ENCODE results near the gene DAGLB. TPM values are rescaled to one million over a fixed set of nuclear protein-coding genes. Genes with fewer than 3 reads are reported as not detected.

Gene DAGLB
- total RNA-seq, 2 experiments from 2014 or later, result 12.4 to 19.5 TPM

GRCh38 chr7:6478186-6478585 lies 30.4 kb upstream of the DAGLB start:
- Histone ChIP-seq H3K4me1 (ENCODE audit: insufficient read depth, low read length, poor library complexity, severe bottlenecking) (peaks cover 46% of the 10 kb centered on the region), H4K20me1 (ENCODE audit: insufficient read depth, low read length) (peaks cover 37% of the 10 kb centered on the region), H3K4me2 (ENCODE audit: low read length) (peak overlapping the region; percentile 44), H3K9me3 (ENCODE audit: low read length) (no peaks in the 10 kb centered on the region), H2AFZ (ENCODE audit: low read length) (no peak overlapping the region), H3K27ac (ENCODE audit: low read depth, low read length, poor library complexity, severe bottlenecking) (no peak overlapping the region), H3K9me2 (ENCODE audit: insufficient read depth, low read length) (no peaks in the 10 kb centered on the region), H3K36me3 (ENCODE audit: insufficient read depth, low read length) (peaks cover 76% of the 10 kb centered on the region), H3K79me2 (ENCODE audit: insufficient read depth, low read depth, low read length) (peaks cover 98% of the 10 kb centered on the region), H3K4me3 (ENCODE audit: low read depth, low read length, poor library complexity, severe bottlenecking) (no peak overlapping the region)
- TF ChIP-seq CTCF (conservative IDR thresholded peaks at IDR 0.05; ENCODE audit: low read length), result no peak
- no peak for TF ChIP-seq EZH2phosphoT487 (IDR thresholded peaks at IDR 0.05; ENCODE audit: borderline replicate concordance, low read depth, low read length)
- intact Hi-C loops (cut with micrococcal nuclease; ENCODE audit: unreplicated experiment), result no loop called here
- POLR2A ChIA-PET, result no interaction called here
- DNase-seq (ENCODE audit: low spot score), result peak; percentile 18
- no TSS peak for BruUV-seq (replicated peaks)
- CTCF ChIA-PET (ENCODE audit: unreplicated experiment), result no interaction called here

- ChIA-PET CTCF (ENCODE audit: unreplicated experiment) (no interaction called here), POLR2A (interaction anchor here (0.7 to 1.8 kb wide), 3 partner anchors 10 to 72 kb away, joined by 3 to 7 read pairs (median 3); no protein-coding TSS in a partner anchor)
- TF ChIP-seq CTCF (conservative IDR thresholded peaks at IDR 0.05; ENCODE audit: low read length), result no peak
- no peak for TF ChIP-seq EZH2phosphoT487 (IDR thresholded peaks at IDR 0.05; ENCODE audit: borderline replicate concordance, low read depth, low read length)
- DNase-seq (ENCODE audit: low spot score), result no peak
- no peak overlapping the region for H2AFZ ChIP-seq (ENCODE audit: low read length)
- peaks cover 89% of the 10 kb centered on the region for H3K79me2 ChIP-seq (ENCODE audit: insufficient read depth, low read depth, low read length)
- intact Hi-C loops (cut with micrococcal nuclease; ENCODE audit: unreplicated experiment), result no loop called here
- H4K20me1 ChIP-seq (ENCODE audit: insufficient read depth, low read length), result peaks cover 31% of the 10 kb centered on the region
- peaks cover 85% of the 10 kb centered on the region for H3K36me3 ChIP-seq (ENCODE audit: insufficient read depth, low read length)
- no peak overlapping the region for H3K4me2 ChIP-seq (ENCODE audit: low read length)
- H3K27ac ChIP-seq (ENCODE audit: low read depth, low read length, poor library complexity, severe bottlenecking), result no peak overlapping the region
- peaks cover 40% of the 10 kb centered on the region for H3K4me1 ChIP-seq (ENCODE audit: insufficient read depth, low read length, poor library complexity, severe bottlenecking)
- H3K9me3 ChIP-seq (ENCODE audit: low read length), result no peaks in the 10 kb centered on the region
- no peaks in the 10 kb centered on the region for H3K9me2 ChIP-seq (ENCODE audit: insufficient read depth, low read length)
- no TSS peak for BruUV-seq (replicated peaks)
- H3K4me3 ChIP-seq (ENCODE audit: low read depth, low read length, poor library complexity, severe bottlenecking), result no peak overlapping the region
Measured at GRCh38 chr7:6477318-6477660, 29.5 kb upstream of the DAGLB start.

GRCh38 chr7:6476596-6477317 lies 29.0 kb upstream of the DAGLB start:
- intact Hi-C loops (cut with micrococcal nuclease; ENCODE audit: unreplicated experiment), result no loop called here
- Histone ChIP-seq H3K4me2 (ENCODE audit: low read length) (no peak overlapping the region), H4K20me1 (ENCODE audit: insufficient read depth, low read length) (peaks cover 29% of the 10 kb centered on the region), H3K27ac (ENCODE audit: low read depth, low read length, poor library complexity, severe bottlenecking) (no peak overlapping the region), H3K79me2 (ENCODE audit: insufficient read depth, low read depth, low read length) (peaks cover 84% of the 10 kb centered on the region), H3K4me3 (ENCODE audit: low read depth, low read length, poor library complexity, severe bottlenecking) (no peak overlapping the region), H3K36me3 (ENCODE audit: insufficient read depth, low read length) (peaks cover 90% of the 10 kb centered on the region), H3K9me2 (ENCODE audit: insufficient read depth, low read length) (no peaks in the 10 kb centered on the region), H3K9me3 (ENCODE audit: low read length) (no peaks in the 10 kb centered on the region), H2AFZ (ENCODE audit: low read length) (no peak overlapping the region), H3K4me1 (ENCODE audit: insufficient read depth, low read length, poor library complexity, severe bottlenecking) (peaks cover 37% of the 10 kb centered on the region)
- POLR2A ChIA-PET, result interaction anchor here (0.7 to 1.8 kb wide), 5 partner anchors 10 to 73 kb away, joined by 3 to 7 read pairs (median 4); partner anchors contain the start of gene DAGLB
- no peak for TF ChIP-seq CTCF (conservative IDR thresholded peaks at IDR 0.05; ENCODE audit: low read length)
- TF ChIP-seq EZH2phosphoT487 (IDR thresholded peaks at IDR 0.05; ENCODE audit: borderline replicate concordance, low read depth, low read length), result no peak
- peak; percentile 14 for DNase-seq (ENCODE audit: low spot score)
- BruUV-seq (replicated peaks), result no TSS peak
- CTCF ChIA-PET (ENCODE audit: unreplicated experiment), result no interaction called here

Data from OCI-LY7 (cell line).